Suprapubic skin (tissue), 3 donors: ENCODE results near the gene GABRD.

Source experiments
- CTCF ChIP-seq, 2 donors: fragments of 200-600 bp in 1 of 2; fragments of 450-650 bp in 1 of 2; sonication (generic) in 1 of 2; IDR thresholded peaks; one replicate each; pipeline ENCODE4 v1.5.1; 2016 to 2019; ENCODE audit warnings: antibody characterized with exemption in 2 of 2, mild to moderate bottlenecking in 1 of 2, moderate library complexity in 1 of 2
- POLR2A ChIP-seq, 2 donors: fragments of 450-650 bp; IDR thresholded peaks; one replicate each; pipeline ENCODE4 v1.6.1; 2017; ENCODE audit warnings: antibody characterized with exemption in 2 of 2, mild to moderate bottlenecking in 2 of 2, moderate library complexity in 2 of 2

GRCh38 chr1:2079396-2080085 lies 60.4 kb downstream of the GABRD start:
- no peak for TF ChIP-seq CTCF (IDR thresholded peaks at IDR 0.05)
- TF ChIP-seq POLR2A (IDR thresholded peaks at IDR 0.05), result no peak
